Measurements from ENCODE around the gene RCAN2.

RCAN2 gene

DNA sequence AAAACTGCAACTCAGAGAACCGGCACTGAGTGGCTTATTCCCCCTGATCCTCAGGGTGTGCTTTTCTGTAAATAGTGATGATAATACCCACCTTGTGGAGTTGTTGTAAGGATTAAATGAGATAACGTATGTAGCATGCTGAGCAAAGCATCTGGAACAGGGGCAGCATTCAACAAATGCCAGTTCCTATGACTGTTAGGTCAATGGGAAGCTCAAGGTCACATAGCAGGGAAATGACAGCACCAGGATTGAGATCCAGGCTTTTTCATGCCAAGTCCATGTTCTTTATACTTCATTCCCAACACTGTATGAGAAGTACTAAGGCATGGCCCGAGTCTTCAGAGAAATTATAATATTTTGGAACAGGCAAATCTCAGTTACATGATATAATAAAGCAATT, 5.1 kb downstream of the RCAN2 start:
- Histone ChIP-seq H3K27ac (ENCODE audit: poor library complexity, severe bottlenecking) (no peak overlapping the region), H3K4me3 (ENCODE audit: severe bottlenecking) (no peak overlapping the region), H3K27me3 (ENCODE audit: insufficient read depth, poor library complexity, severe bottlenecking) (peaks cover 55% of the 10 kb centered on the region), H3K36me3 (ENCODE audit: low read depth) (no peaks in the 10 kb centered on the region), H3K4me1 (ENCODE audit: insufficient read depth, poor library complexity, severe bottlenecking) (no peaks in the 10 kb centered on the region), H3K9me3 (ENCODE audit: severe bottlenecking) (no peaks in the 10 kb centered on the region)
- TF ChIP-seq, protein P1, sequence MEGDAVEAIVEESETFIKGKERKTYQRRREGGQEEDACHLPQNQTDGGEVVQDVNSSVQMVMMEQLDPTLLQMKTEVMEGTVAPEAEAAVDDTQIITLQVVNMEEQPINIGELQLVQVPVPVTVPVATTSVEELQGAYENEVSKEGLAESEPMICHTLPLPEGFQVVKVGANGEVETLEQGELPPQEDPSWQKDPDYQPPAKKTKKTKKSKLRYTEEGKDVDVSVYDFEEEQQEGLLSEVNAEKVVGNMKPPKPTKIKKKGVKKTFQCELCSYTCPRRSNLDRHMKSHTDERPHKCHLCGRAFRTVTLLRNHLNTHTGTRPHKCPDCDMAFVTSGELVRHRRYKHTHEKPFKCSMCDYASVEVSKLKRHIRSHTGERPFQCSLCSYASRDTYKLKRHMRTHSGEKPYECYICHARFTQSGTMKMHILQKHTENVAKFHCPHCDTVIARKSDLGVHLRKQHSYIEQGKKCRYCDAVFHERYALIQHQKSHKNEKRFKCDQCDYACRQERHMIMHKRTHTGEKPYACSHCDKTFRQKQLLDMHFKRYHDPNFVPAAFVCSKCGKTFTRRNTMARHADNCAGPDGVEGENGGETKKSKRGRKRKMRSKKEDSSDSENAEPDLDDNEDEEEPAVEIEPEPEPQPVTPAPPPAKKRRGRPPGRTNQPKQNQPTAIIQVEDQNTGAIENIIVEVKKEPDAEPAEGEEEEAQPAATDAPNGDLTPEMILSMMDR (IDR thresholded peaks at IDR 0.05; ENCODE audit: poor library complexity, severe bottlenecking), result no peak
- ATAC-seq (ENCODE audit: low read depth), result no peak
- no peak for DNase-seq (ENCODE audit: low spot score)

DNA sequence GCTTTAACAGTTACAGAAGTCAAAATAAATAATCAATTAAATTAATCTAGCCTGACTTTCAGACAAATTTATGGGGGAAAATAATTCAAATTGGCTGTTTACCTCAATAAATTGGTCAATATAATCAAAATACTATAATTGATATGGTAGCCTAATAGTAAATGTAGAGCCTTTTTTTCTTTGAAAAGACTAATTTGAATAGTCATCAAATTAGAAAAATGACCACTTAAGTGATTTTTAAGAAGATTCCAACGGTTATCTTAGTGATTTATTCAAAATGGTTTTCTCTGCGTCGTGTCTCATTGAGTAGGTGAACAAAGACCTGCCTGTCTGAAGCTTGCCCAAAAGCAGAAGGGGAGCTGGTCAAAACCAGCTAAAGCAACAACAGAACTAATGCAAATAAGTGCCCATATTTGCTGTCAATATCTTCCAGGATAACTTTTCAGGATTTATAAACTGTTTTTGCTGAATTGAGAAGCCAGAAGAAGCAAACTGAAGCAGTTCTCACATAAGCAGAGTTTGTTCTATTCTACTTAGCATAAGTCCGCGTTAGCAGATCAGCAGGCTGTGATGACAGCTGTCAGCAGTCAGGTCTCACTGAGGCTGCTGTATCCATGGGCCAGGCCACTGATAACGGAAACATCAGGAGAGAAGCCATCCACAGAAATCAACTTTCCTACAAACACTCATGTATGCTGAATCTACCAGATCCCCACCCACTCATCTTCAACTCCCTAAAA, 7.0 kb downstream of the RCAN2 start:
- Histone ChIP-seq H3K9me3 (ENCODE audit: severe bottlenecking) (no peaks in the 10 kb centered on the region), H3K27me3 (ENCODE audit: insufficient read depth, poor library complexity, severe bottlenecking) (peaks cover 41% of the 10 kb centered on the region), H3K27ac (ENCODE audit: poor library complexity, severe bottlenecking) (no peak overlapping the region), H3K4me1 (ENCODE audit: insufficient read depth, poor library complexity, severe bottlenecking) (no peaks in the 10 kb centered on the region), H3K36me3 (ENCODE audit: low read depth) (no peaks in the 10 kb centered on the region), H3K4me3 (ENCODE audit: severe bottlenecking) (no peak overlapping the region)
- DNase-seq (ENCODE audit: low spot score) (no peak), ATAC-seq (ENCODE audit: low read depth) (no peak)
- TF ChIP-seq, protein P1 (IDR thresholded peaks at IDR 0.05; ENCODE audit: poor library complexity, severe bottlenecking), result no peak

DNA sequence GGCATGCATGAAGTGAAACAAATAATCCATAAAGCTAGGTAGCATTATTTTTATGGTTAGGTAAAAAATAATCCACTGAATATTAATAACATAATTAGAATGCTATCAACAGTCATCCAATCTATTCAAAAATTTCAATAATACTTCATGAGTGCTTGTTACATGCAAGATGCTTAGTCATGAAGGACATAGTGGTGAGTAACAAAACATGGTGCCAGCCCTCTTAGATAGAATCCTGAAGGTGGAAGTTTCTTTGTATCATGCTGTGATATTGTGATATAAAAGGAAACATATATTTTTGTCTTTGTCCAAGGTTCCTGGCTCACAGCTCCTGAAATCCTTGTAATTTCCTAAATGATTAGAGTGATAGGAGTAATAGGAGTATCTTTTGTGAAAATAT, 14.9 kb downstream of the RCAN2 start:
- DNase-seq (ENCODE audit: low spot score), result no peak
- Histone ChIP-seq H3K27me3 (ENCODE audit: insufficient read depth, poor library complexity, severe bottlenecking) (no peaks in the 10 kb centered on the region), H3K27ac (ENCODE audit: poor library complexity, severe bottlenecking) (no peak overlapping the region), H3K4me3 (ENCODE audit: severe bottlenecking) (no peak overlapping the region), H3K9me3 (ENCODE audit: severe bottlenecking) (no peaks in the 10 kb centered on the region), H3K36me3 (ENCODE audit: low read depth) (no peaks in the 10 kb centered on the region), H3K4me1 (ENCODE audit: insufficient read depth, poor library complexity, severe bottlenecking) (no peaks in the 10 kb centered on the region)
- no peak for ATAC-seq (ENCODE audit: low read depth)
- TF ChIP-seq, protein P1 (IDR thresholded peaks at IDR 0.05; ENCODE audit: poor library complexity, severe bottlenecking), result no peak

DNA sequence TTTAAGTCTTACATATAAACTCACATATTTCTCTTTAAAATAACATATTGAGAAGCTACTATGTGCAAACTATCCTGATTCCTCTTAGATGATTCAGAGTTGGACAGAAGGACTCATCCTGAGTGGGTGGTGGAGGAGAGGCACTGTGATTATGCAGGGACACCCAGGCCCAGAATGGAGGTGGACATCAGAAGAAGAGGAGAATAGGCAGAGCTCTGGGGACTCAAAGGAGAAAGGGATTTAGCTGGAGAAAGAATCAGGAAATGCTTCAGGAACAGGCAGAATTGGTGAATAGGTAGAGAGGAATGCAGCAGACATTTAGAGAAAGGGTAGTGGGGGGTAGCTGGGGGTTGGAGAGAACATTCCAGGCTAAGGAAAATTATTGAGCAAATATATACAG, 17.4 kb downstream of the RCAN2 start:
- H3K27me3 ChIP-seq (ENCODE audit: insufficient read depth, poor library complexity, severe bottlenecking), result no peaks in the 10 kb centered on the region

DNA sequence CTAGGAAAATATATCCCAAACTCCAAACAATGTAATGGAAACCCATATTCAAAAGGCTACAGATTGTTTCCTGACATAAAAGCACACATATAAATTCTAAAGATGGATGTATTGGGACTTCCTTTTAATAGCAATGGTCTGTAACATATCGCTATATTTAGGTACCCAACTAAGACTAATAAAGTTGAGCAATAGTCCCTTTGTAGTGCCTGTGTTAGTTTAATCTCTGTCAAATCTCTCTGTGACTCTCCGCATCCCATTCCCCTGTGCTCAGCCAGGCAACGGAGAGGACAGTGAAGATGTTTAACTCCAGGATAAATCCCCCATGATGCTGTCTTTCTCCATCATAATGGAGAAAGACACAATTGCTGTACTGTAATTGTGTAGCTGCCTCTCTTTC, 19.0 kb downstream of the RCAN2 start:
- Histone ChIP-seq H3K9me3 (ENCODE audit: severe bottlenecking) (no peaks in the 10 kb centered on the region), H3K4me3 (ENCODE audit: severe bottlenecking) (no peak overlapping the region), H3K4me1 (ENCODE audit: insufficient read depth, poor library complexity, severe bottlenecking) (no peaks in the 10 kb centered on the region), H3K36me3 (ENCODE audit: low read depth) (no peaks in the 10 kb centered on the region), H3K27ac (ENCODE audit: poor library complexity, severe bottlenecking) (no peak overlapping the region), H3K27me3 (ENCODE audit: insufficient read depth, poor library complexity, severe bottlenecking) (no peaks in the 10 kb centered on the region)
- TF ChIP-seq, protein P1 (IDR thresholded peaks at IDR 0.05; ENCODE audit: poor library complexity, severe bottlenecking), result no peak
- DNase-seq (ENCODE audit: low spot score) (no peak), ATAC-seq (ENCODE audit: low read depth) (no peak)

More for the DNA sequence above, 17.4 kb downstream of the RCAN2 start:
- no peaks in the 10 kb centered on the region for H3K36me3 ChIP-seq (ENCODE audit: low read depth)
- no peaks in the 10 kb centered on the region for H3K4me1 ChIP-seq (ENCODE audit: insufficient read depth, poor library complexity, severe bottlenecking)
- H3K9me3 ChIP-seq (ENCODE audit: severe bottlenecking), result no peaks in the 10 kb centered on the region
- no peak overlapping the region for H3K27ac ChIP-seq (ENCODE audit: poor library complexity, severe bottlenecking)
- ATAC-seq (ENCODE audit: low read depth), result no peak
- H3K4me3 ChIP-seq (ENCODE audit: severe bottlenecking), result no peak overlapping the region
- TF ChIP-seq, protein P1 (IDR thresholded peaks at IDR 0.05; ENCODE audit: poor library complexity, severe bottlenecking), result no peak
- DNase-seq (ENCODE audit: low spot score), result no peak

Data from RWPE2 (cell line).